Gastroesophageal sphincter (tissue), 4 donors: ENCODE measurements around the gene PPP1R16B. TPM values are rescaled to one million over a fixed set of nuclear protein-coding genes. Genes with fewer than 3 reads are reported as not detected.

ENCODE experiments used
- ATAC-seq: fragments of 150-250 bp; one replicate; pipeline ENCODE4 v1.9.1; 2016; ENCODE audit warnings: mild to moderate bottlenecking, moderate library complexity
- H3K27ac ChIP-seq, 4 donors: fragments of 200-600 bp; sonication (generic) in 3 of 4; 1 replicate in 3 of 4; 2 replicates in 1 of 4; pipeline ENCODE4 v1.5.1; 2016 to 2019
- H3K27me3 ChIP-seq: fragments of 200-600 bp; sonication (generic); one replicate; pipeline ENCODE4 v1.5.1; 2019
- H3K36me3 ChIP-seq, 2 donors: fragments of 200-600 bp; sonication (generic); one replicate each; pipeline ENCODE4 v1.5.1; 2019; ENCODE audit warnings: control low read depth in 1 of 2
- H3K4me1 ChIP-seq, 3 donors: fragments of 200-600 bp; sonication (generic); 1 replicate in 2 of 3; 2 replicates in 1 of 3; pipeline ENCODE4 v1.5.1; 2016 to 2019; ENCODE audit warnings: control low read depth in 2 of 3
- H3K4me3 ChIP-seq, 2 donors: fragments of 200-600 bp; sonication (generic); one replicate each; pipeline ENCODE4 v1.5.1; 2019; ENCODE audit warnings: mild to moderate bottlenecking in 1 of 2, moderate library complexity in 1 of 2
- H3K9me3 ChIP-seq, 3 donors: fragments of 200-600 bp; sonication (generic); one replicate each; pipeline ENCODE4 v1.5.1; 2017 to 2019; ENCODE audit warnings: control low read depth in 2 of 3
- EP300 ChIP-seq: sonication (generic); formaldehyde crosslinking; IDR thresholded peaks from one replicate; pipeline ENCODE4 v1.6.1; 2017; ENCODE audit warnings: antibody characterized with exemption, mild to moderate bottlenecking
- POLR2A ChIP-seq, 2 donors: fragments of 450-650 bp; IDR thresholded peaks; one replicate each; pipeline ENCODE4 v1.6.1; 2017; ENCODE audit warnings: antibody characterized with exemption in 2 of 2, mild to moderate bottlenecking in 2 of 2, moderate library complexity in 1 of 2
- POLR2AphosphoS5 ChIP-seq: sonication (generic); formaldehyde crosslinking; IDR thresholded peaks from one replicate; pipeline ENCODE4 v1.6.1; 2017; ENCODE audit warnings: antibody characterized with exemption
- WGBS, 2 donors: methylation state at CpG; one replicate each; pipeline ENCODE4 v1.1.5; 2018; ENCODE audit warnings: low coverage in 1 of 2; 5-methylcytosine and 5-hydroxymethylcytosine counted together
- total RNA-seq, 4 donors: library from RNA; depleted of rRNA; stranded (reverse); fragments of >200 nt; gene quantifications; one replicate each; pipeline ENCODE4 v1.1.0, GENCODE V29; 2016
- TF ChIP-seq, protein P1 (sequence below), 4 experiments: fragments of 200-600 bp in 2 of 4; fragments of 450-650 bp in 2 of 4; sonication (generic) in 1 of 4; IDR thresholded peaks; one replicate each; pipeline ENCODE4 v1.5.1; 2017 to 2019; ENCODE audit warnings: antibody characterized with exemption in 4 of 4, mild to moderate bottlenecking in 2 of 4, moderate library complexity in 2 of 4

The PPP1R16B gene
- total RNA-seq, 4 donors from 2014 or later = 4.1 to 10.0 (median 5.5) TPM

DNA sequence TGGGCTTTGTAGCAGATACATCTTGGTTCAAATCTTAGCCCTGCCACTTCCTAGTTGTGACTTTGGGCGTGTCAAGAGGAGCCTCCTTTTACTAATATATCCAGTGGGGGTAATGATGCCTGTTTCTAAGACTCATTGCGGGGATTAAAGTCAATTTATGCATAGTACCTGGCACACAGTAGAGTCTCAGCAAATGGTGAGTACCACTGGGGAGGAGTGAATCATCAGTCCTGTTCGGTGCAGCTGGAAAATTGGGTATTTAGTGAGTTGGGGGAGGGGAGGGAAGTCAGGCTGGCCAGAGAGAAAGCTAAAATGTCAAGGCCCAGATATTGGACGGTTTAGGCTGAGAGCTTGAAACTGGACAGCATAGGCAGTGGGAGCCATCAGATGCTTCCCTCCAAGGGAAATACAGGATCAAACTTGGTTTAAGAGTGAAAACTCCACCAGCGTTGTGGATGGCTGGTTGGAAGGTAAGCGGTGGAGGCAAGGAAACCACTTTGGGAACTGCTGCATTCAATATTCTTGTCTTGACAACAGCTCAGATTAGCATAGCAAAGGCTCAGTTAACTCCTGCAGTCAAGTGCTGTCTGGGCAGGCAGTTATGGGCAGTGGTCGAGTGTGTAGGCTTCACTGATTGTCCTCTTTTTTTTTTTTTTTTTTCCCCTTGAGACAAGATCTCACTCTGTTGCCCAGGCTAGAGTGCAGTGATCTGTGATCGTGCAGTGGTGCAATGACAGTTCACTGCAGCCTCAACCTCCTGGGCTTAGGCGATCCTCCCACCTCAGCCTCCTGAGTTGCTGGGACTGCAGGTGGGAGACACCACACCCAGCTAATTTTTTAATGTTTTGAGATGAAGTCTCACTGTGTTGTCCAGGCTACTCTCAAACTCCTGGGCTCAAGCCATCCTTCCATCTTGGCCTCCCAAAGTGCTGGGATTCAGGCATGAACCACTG, 12.9 kb downstream of the PPP1R16B start:
- Histone ChIP-seq H3K36me3 (no peaks in the 10 kb centered on the region), H3K27ac (no peak overlapping the region), H3K4me1 (no peaks in the 10 kb centered on the region), H3K27me3 (peaks cover 26% of the 10 kb centered on the region), H3K4me3 (no peak overlapping the region), H3K9me3 (peaks cover 0 to 11% (median 0%) of the 10 kb centered on the region in 3 donors)
- 64 to 73% methylated on average over 4 to 9 of the region's 9 CpGs for WGBS, 2 donors
- no peak for ATAC-seq
- no peak for TF ChIP-seq EP300

DNA sequence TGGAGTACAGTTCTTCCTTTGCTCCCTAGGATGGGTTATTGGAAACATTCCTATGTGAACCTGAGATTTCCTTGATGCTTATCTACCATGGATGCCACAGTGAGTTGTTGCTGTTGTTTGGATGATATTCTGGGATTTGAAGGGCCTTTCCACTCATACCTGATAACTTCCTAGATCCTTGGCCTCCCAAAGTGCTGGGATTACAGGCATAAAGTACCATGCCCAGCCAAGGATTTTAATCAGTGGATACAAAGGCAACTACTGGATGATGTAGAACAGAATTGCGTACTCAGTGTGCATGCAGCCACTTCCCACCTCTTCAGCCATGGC, 20.0 kb downstream of the PPP1R16B start:
- H3K27ac ChIP-seq = no peak overlapping the region
- TF ChIP-seq, protein P1, sequence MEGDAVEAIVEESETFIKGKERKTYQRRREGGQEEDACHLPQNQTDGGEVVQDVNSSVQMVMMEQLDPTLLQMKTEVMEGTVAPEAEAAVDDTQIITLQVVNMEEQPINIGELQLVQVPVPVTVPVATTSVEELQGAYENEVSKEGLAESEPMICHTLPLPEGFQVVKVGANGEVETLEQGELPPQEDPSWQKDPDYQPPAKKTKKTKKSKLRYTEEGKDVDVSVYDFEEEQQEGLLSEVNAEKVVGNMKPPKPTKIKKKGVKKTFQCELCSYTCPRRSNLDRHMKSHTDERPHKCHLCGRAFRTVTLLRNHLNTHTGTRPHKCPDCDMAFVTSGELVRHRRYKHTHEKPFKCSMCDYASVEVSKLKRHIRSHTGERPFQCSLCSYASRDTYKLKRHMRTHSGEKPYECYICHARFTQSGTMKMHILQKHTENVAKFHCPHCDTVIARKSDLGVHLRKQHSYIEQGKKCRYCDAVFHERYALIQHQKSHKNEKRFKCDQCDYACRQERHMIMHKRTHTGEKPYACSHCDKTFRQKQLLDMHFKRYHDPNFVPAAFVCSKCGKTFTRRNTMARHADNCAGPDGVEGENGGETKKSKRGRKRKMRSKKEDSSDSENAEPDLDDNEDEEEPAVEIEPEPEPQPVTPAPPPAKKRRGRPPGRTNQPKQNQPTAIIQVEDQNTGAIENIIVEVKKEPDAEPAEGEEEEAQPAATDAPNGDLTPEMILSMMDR (IDR thresholded peaks at IDR 0.05) = no peak
- TF ChIP-seq EP300 (no peak), POLR2A (IDR thresholded peaks at IDR 0.05) (no peak), POLR2AphosphoS5 (no peak)

DNA sequence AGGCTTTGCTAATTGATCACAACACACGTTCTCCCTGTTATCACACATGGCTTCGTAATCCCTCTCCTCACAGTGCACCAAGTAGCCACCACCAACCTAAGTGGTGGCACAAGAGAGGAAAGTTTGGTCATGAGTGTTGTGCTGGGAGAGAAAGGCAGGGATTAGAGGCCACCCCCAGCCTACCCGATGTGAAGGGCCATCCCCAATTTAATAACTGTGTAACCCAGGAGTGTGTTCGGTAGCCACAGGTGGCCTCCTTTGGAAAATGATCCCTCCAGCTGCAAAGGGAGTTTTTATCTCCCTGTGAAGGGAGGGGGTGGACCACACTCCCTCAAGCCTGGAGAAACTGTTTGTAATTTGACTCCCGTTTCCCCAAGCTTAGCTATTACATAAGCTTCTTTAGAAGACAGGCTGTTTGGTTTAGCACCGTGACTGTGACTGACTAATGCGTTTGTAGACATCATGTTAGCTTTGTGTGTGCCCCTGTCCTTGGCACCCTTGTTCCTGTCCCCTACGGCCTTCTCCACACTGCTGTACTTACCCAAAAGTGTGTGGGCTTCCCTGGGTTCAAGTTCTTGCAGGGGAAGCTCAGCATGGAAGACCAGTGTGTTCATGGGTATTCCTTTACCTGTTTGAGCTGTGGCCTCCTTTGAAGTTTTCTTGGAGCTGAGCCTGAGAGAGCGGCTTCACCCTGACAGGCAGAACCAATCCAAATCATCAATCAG, 20.6 kb downstream of the PPP1R16B start:
- H3K9me3 ChIP-seq = peaks cover 0 to 7% (median 0%) of the 10 kb centered on the region in 3 donors
- H3K4me1 ChIP-seq = peaks cover 0 to 15% (median 0%) of the 10 kb centered on the region in 3 donors
- no peak overlapping the region for H3K4me3 ChIP-seq
- 13 to 28% methylated on average over 5 to 6 of the region's 9 CpGs for WGBS, 2 donors
- TF ChIP-seq EP300 (no peak), POLR2A (IDR thresholded peaks at IDR 0.05) (no peak), POLR2AphosphoS5 (no peak)
- TF ChIP-seq, protein P1 (IDR thresholded peaks at IDR 0.05) = no peak
- ATAC-seq = no peak
- peaks cover 17% of the 10 kb centered on the region for H3K27me3 ChIP-seq
- H3K27ac ChIP-seq = no peak overlapping the region
- H3K36me3 ChIP-seq = no peaks in the 10 kb centered on the region

More for the DNA sequence above, 20.0 kb downstream of the PPP1R16B start:
- Histone ChIP-seq H3K36me3 (no peaks in the 10 kb centered on the region), H3K4me1 (peaks cover 0 to 15% (median 0%) of the 10 kb centered on the region in 3 donors), H3K9me3 (peaks cover 0 to 11% (median 0%) of the 10 kb centered on the region in 3 donors), H3K27me3 (peaks cover 21% of the 10 kb centered on the region), H3K4me3 (no peak overlapping the region)
- 80% methylated on average over 1 of the region's 1 CpG; no CpG with 5 or more reads in 1 of the 2 donors for WGBS, 2 donors
- no peak for ATAC-seq

DNA sequence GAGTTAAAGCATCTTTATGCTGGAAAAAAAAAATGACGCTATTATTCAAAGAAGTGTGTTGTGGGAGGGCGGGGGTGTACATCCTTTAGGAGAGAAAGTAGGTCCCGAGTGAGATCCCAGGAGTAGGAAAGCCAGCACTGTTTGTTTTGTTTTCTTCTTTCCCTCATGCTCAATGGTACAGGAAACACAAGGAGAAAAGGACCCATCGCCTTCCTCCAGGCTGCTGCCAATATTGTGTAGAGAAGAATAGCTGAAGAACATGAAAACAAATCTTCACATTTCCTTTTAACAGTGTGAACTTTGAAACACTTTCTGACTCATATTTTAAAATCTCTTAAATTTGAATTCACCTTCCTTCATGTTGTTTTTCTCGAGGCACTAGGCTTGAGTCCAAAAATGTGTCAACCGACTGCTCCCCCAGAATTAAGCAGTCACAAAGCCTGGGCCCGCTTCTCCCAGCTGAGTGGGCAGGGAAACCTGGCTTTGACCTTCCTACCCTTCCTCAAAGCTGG, 22.3 kb downstream of the PPP1R16B start:
- peaks cover 11% of the 10 kb centered on the region for H3K27me3 ChIP-seq
- no peaks in the 10 kb centered on the region for H3K9me3 ChIP-seq
- no peak for ATAC-seq
- H3K27ac ChIP-seq = peak overlapping the region in 1 of 4 donors; percentile 17
- no peak overlapping the region for H3K4me3 ChIP-seq
- no peaks in the 10 kb centered on the region for H3K36me3 ChIP-seq
- 41 to 51% methylated on average over 4 to 7 of the region's 7 CpGs for WGBS, 2 donors
- TF ChIP-seq, protein P1 (IDR thresholded peaks at IDR 0.05) = no peak
- TF ChIP-seq POLR2A (IDR thresholded peaks at IDR 0.05) (no peak), EP300 (no peak), POLR2AphosphoS5 (no peak)
- peaks cover 0 to 15% (median 0%) of the 10 kb centered on the region in 3 donors for H3K4me1 ChIP-seq

DNA sequence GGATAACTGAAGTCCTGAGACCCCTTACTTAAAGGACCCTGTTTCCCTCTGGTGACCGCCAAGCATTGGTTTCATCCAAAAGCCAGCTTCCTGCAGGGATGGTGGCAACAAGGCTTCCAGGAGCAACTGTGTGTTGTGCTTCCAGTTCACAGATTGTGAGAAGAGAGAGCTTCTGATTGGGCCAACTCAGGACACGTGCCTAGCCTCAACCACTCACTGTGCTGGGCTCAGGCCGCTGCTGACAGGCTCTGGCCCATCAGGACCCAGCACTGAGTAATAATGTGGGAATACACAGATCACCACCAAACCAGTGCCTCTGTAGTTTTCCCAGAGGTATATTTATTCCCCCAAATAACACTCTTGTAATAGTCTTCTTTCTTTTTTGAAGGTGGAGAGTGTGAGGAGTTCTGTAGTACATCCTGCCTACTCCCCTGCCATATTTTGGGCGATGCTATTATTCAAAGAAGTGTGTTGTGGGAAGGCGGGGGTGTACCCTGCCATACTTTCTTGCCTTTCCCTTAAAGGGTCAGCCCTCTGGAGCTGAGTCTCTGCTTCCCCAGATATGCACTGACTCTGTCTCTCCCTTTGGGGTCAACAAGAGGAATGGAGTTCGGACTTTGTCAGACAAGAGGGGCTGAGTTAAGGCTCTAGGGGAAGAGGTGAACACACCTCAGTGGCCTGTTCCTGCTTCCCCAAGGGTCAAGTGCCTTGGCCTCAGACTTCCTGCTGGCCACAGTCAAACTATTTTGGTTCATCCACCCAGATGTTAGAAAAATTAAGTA, 23.2 kb downstream of the PPP1R16B start:
- TF ChIP-seq, protein P1 (IDR thresholded peaks at IDR 0.05) = no peak
- TF ChIP-seq POLR2AphosphoS5 (no peak), POLR2A (IDR thresholded peaks at IDR 0.05) (no peak), EP300 (no peak)
- H3K27me3 ChIP-seq = peaks cover 7% of the 10 kb centered on the region
- no peak overlapping the region for H3K4me3 ChIP-seq
- 80 to 85% methylated on average over 1 to 3 of the region's 6 CpGs for WGBS, 2 donors
- peaks cover 0 to 15% (median 0%) of the 10 kb centered on the region in 3 donors for H3K4me1 ChIP-seq
- H3K9me3 ChIP-seq = no peaks in the 10 kb centered on the region
- ATAC-seq = no peak
- no peaks in the 10 kb centered on the region for H3K36me3 ChIP-seq
- peak overlapping the region in 1 of 4 donors; percentile 17 for H3K27ac ChIP-seq
